CD4-positive, alpha-beta T cell (primary cell): ENCODE measurements around the gene RNF227. TPM values are rescaled to one million over a fixed set of nuclear protein-coding genes. Genes with fewer than 3 reads are reported as not detected.

Source experiments
- ATAC-seq: fragments of 200-7000 bp; cut with Tn5 transposase; one replicate; pipeline ENCODE4 v1.10.0; 2022; ENCODE audit warnings: mild to moderate bottlenecking; ENCODE audit not compliant: poor library complexity
- CTCF ChIA-PET: fragments of 350-600 bp; sonication (Branson Sonifier 250); formaldehyde crosslinking; loops from one replicate; lab custom pipeline; 2021; ENCODE audit warnings: antibody characterized with exemption, inconsistent platforms; lab: Charles Lee
- POLR2A ChIA-PET: fragments of 350-600 bp; sonication (Branson Sonifier 250); formaldehyde crosslinking; loops from one replicate; lab custom pipeline; 2021; ENCODE audit warnings: antibody characterized with exemption, inconsistent platforms; lab: Charles Lee
- DNase-seq, 14 experiments: peaks; one replicate each; pipeline ENCODE4 v3.0.0-alpha.2; 2013 to 2020; ENCODE audit warnings: mixed read lengths in 2 of 14
- H3K27ac ChIP-seq, 2 donors: one replicate each; pipeline versions ENCODE4 v1.5.1 to v1.7.0; 2013; ENCODE audit warnings: low read length in 2 of 2, low read depth in 1 of 2, mild to moderate bottlenecking in 1 of 2
- H3K27me3 ChIP-seq, 2 experiments: 1 replicate in 1 of 2; 2 replicates in 1 of 2; pipeline versions ENCODE4 v1.6.1 to v1.7.0; 2013; ENCODE audit warnings: low read length in 2 of 2, control low read depth in 1 of 2, mild to moderate bottlenecking in 1 of 2, moderate library complexity in 1 of 2; ENCODE audit not compliant: insufficient read depth in 2 of 2, control insufficient read depth in 1 of 2
- H3K36me3 ChIP-seq: one replicate; pipeline ENCODE4 v1.6.1; 2013; ENCODE audit warnings: low read length, control low read depth; ENCODE audit not compliant: insufficient read depth
- H3K4me1 ChIP-seq: one replicate; pipeline ENCODE4 v1.6.1; 2013; ENCODE audit warnings: low read length, control low read depth; ENCODE audit not compliant: insufficient read depth
- H3K4me3 ChIP-seq: one replicate; pipeline ENCODE4 v1.5.1; 2013; ENCODE audit warnings: mild to moderate bottlenecking, low read length, moderate library complexity
- H3K9me3 ChIP-seq, 2 experiments: 1 replicate in 1 of 2; 2 replicates in 1 of 2; pipeline versions ENCODE4 v1.6.1 to v1.7.0; 2013; ENCODE audit warnings: low read length in 2 of 2, mild to moderate bottlenecking in 2 of 2, control low read depth in 1 of 2, moderate library complexity in 1 of 2; ENCODE audit not compliant: control insufficient read depth in 1 of 2, insufficient read depth in 1 of 2
- H3K27ac Mint-ChIP-seq: one replicate; pipeline ENCODE4 v1.8.0; 2020; ENCODE audit warnings: mixed read lengths
- H3K27me3 Mint-ChIP-seq: one replicate; pipeline ENCODE4 v1.8.0; 2021; ENCODE audit warnings: mixed read lengths
- H3K36me3 Mint-ChIP-seq: one replicate; pipeline ENCODE4 v1.8.0; 2021; ENCODE audit warnings: low read depth, mixed read lengths
- H3K4me1 Mint-ChIP-seq: one replicate; pipeline ENCODE4 v1.8.0; 2021; ENCODE audit warnings: low read depth, mixed read lengths
- H3K4me3 Mint-ChIP-seq: one replicate; pipeline ENCODE4 v1.8.0; 2020; ENCODE audit warnings: mild to moderate bottlenecking, mixed read lengths
- H3K9me3 Mint-ChIP-seq: one replicate; pipeline ENCODE4 v1.8.0; 2020; ENCODE audit warnings: mixed read lengths
- intact Hi-C, 2 experiments: fragments of 100-400 bp; cut with DNase I in 1 of 2; cut with micrococcal nuclease in 1 of 2; formaldehyde crosslinking; loops; one replicate each; pipeline versions ENCODE4 v1.15.1 to v1.9.0; 2023 to 2025; cut with DNase I, micrococcal nuclease
- total RNA-seq, 174 experiments: library from RNA in 2 of 174; stranded (reverse) in 2 of 174; gene quantifications; one replicate each; pipeline ENCODE4 v1.2.3 and lab custom pipeline; 2021 to 2026
- TF ChIP-seq, protein P1 (sequence below): fragments of 200-600 bp; IDR thresholded peaks from one replicate; pipeline ENCODE4 v1.8.0; 2022; ENCODE audit warnings: antibody characterized with exemption, mild to moderate bottlenecking

Gene RNF227
- total RNA-seq, 2 experiments from 2014 or later, result 3.2 to 3.5 TPM

DNA sequence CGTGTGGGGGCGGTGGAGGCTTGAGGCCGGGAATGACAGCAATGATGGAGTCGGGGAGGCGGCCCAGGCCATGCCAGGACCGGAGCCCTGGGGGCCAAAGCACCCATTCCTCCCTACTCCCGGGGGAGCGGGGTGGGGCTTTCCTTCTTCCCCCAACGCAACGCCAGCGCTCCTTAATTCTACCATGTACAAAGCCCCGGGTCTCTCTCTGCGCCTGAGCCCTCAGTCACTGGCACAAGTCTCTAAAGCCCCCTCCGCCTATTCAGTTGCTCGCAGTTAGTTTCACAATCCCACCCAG is 245 bp upstream of the RNF227 start:
- Histone ChIP-seq H3K4me1 (peaks cover 35% of the 10 kb centered on the region), H3K4me3 (peak overlapping the region; percentile 77), H3K36me3 (peaks cover 14% of the 10 kb centered on the region), H3K27me3 (no peaks in the 10 kb centered on the region), H3K9me3 (no peaks in the 10 kb centered on the region), H3K27ac (peak overlapping the region; percentile 64 to 77)
- Mint-ChIP-seq H3K27ac (peak overlapping the region; percentile 90), H3K36me3 (peaks cover 12% of the 10 kb centered on the region), H3K9me3 (no peaks in the 10 kb centered on the region), H3K4me3 (peak overlapping the region; percentile 77), H3K27me3 (no peaks in the 10 kb centered on the region), H3K4me1 (peaks cover 30% of the 10 kb centered on the region)
- TF ChIP-seq, protein P1, sequence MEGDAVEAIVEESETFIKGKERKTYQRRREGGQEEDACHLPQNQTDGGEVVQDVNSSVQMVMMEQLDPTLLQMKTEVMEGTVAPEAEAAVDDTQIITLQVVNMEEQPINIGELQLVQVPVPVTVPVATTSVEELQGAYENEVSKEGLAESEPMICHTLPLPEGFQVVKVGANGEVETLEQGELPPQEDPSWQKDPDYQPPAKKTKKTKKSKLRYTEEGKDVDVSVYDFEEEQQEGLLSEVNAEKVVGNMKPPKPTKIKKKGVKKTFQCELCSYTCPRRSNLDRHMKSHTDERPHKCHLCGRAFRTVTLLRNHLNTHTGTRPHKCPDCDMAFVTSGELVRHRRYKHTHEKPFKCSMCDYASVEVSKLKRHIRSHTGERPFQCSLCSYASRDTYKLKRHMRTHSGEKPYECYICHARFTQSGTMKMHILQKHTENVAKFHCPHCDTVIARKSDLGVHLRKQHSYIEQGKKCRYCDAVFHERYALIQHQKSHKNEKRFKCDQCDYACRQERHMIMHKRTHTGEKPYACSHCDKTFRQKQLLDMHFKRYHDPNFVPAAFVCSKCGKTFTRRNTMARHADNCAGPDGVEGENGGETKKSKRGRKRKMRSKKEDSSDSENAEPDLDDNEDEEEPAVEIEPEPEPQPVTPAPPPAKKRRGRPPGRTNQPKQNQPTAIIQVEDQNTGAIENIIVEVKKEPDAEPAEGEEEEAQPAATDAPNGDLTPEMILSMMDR, result no peak
- no peak for ATAC-seq
- no peak for DNase-seq
- intact Hi-C loops, result loop anchor here (1.0 to 10.0 kb wide), 4 partner anchors 14 to 92 kb away; partner anchors contain the start of gene CNTROB (in 1 of the 2)
- ChIA-PET POLR2A (interaction anchor here (0.6 to 4.3 kb wide), 24 partner anchors 10 to 305 kb away, joined by 3 to 60 read pairs (median 4); partner anchors contain the start of genes CNTROB, CYB5D1, KCNAB3 and NAA38), CTCF (interaction anchor here (0.9 to 3.8 kb wide), 5 partner anchors 16 to 141 kb away, joined by 4 to 50 read pairs (median 6); partner anchors contain the start of genes CNTROB and TRAPPC1)

DNA sequence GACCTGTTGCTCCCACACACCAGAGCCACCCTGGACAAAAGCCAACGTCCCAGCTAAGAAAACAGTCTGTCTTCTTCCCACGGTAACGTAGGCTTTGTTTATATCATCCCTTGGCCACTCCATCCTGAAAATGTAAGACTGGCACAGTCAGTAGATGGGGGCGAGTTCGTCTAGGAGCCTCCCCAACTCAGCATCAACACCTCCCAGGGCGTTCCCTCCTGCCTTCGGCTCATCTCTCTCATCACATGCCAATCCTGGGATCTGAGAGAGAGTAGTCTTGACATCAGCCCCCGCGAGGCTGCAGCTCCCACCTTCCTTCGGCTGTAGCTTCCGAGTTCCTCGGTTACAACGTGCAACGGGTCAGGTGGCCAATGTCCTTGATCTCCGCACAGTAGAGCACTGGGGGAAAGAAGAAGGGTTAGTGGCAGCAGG is 894 bp downstream of the RNF227 start:
- peak overlapping the region; percentile 77 for H3K4me3 ChIP-seq
- peaks cover 30% of the 10 kb centered on the region for H3K4me1 Mint-ChIP-seq
- DNase-seq, result no peak

DNA sequence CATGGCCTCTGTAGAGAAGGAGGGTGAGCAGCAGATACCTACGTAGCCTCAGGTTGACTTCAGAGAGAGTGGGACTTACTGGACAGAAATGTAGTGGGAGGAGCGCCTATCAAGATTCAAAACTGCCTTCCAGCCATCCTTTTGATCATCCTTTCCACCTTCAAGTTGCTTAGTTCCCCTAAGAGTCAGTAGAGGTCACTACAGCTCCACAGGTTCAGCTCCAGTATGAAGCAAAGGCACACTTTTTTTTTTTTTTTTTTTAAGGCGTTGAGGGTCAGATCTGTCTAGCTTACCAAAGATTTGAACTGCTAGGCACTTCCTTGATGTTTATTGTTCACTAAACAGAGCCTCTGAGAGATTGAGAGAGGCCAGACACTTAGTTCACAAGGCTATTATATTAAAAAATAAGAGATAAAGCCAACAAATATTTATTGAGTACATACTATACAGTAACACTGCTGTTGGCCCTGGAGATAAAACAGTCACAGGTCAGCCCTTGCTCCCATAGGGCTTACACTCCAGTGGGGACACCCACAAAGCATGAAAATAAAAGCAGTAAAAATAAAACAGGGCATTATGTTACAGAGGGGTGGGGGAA is 3.1 kb downstream of the RNF227 start:
- Histone ChIP-seq H3K27ac (peak overlapping the region in 1 of 2 donors; percentile 8), H3K9me3 (no peaks in the 10 kb centered on the region), H3K27me3 (no peaks in the 10 kb centered on the region), H3K4me3 (no peak overlapping the region), H3K36me3 (peaks cover 45% of the 10 kb centered on the region), H3K4me1 (peaks cover 35% of the 10 kb centered on the region)
- TF ChIP-seq, protein P1, result peak; percentile 76
- ChIA-PET POLR2A (interaction anchor here (0.6 to 2.4 kb wide), 12 partner anchors 10 to 309 kb away, joined by 3 to 22 read pairs (median 4); partner anchors contain the start of genes CNTROB, CYB5D1, NAA38 and TRAPPC1), CTCF (interaction anchor here (0.7 to 3.6 kb wide), 16 partner anchors 17 to 188 kb away, joined by 3 to 49 read pairs (median 4); partner anchors contain the start of genes CNTROB, KCNAB3, NAA38 and TRAPPC1)
- peak in 8 of 14 experiments; percentile 20 to 90 (median 52) for DNase-seq
- Mint-ChIP-seq H3K27ac (peak overlapping the region; percentile 19), H3K4me3 (peak overlapping the region; percentile 16), H3K27me3 (no peaks in the 10 kb centered on the region), H3K36me3 (peaks cover 42% of the 10 kb centered on the region), H3K9me3 (no peaks in the 10 kb centered on the region), H3K4me1 (peaks cover 30% of the 10 kb centered on the region)
- intact Hi-C loops, result loop anchor here (1.0 to 10.0 kb wide), 10 partner anchors 24 to 389 kb away; partner anchors contain the start of gene CHD3 (in 1 of the 2)
- peak; percentile 55 for ATAC-seq

More for the DNA sequence above, 894 bp downstream of the RNF227 start:
- Mint-ChIP-seq H3K27ac (peak overlapping the region; percentile 88), H3K4me3 (peak overlapping the region; percentile 89), H3K36me3 (peaks cover 23% of the 10 kb centered on the region), H3K9me3 (no peaks in the 10 kb centered on the region), H3K27me3 (no peaks in the 10 kb centered on the region)
- ATAC-seq, result no peak
- TF ChIP-seq, protein P1, result no peak
- POLR2A ChIA-PET, result interaction anchor here (0.7 to 4.3 kb wide), 17 partner anchors 16 to 264 kb away, joined by 3 to 60 read pairs (median 5); partner anchors contain the start of genes CNTROB, CYB5D1, KCNAB3 and NAA38
- Histone ChIP-seq H3K27me3 (no peaks in the 10 kb centered on the region), H3K36me3 (peaks cover 26% of the 10 kb centered on the region), H3K27ac (peak overlapping the region; percentile 71 to 80), H3K4me1 (peaks cover 35% of the 10 kb centered on the region), H3K9me3 (no peaks in the 10 kb centered on the region)
- intact Hi-C loops, result loop anchor here (2.0 to 10.0 kb wide), 3 partner anchors 26 to 90 kb away; partner anchors contain the start of gene CHD3 (in 1 of the 2)
- CTCF ChIA-PET, result interaction anchor here (1.3 to 3.8 kb wide), 4 partner anchors 17 to 142 kb away, joined by 5 to 50 read pairs (median 6); partner anchors contain the start of genes CNTROB and TRAPPC1
